HG02973 (cell line): ENCODE data around the gene RNF38.
"Not testable (repeated sequence)": the region's sequence is repeated elsewhere in the genome, so short reads cannot be mapped to it uniquely, and the experiment has no call there.

ENCODE experiments used
- ATAC-seq: cut with Tn5 transposase; IDR thresholded peaks from one replicate; pipeline ENCODE4 v1.9.1; 2021; ENCODE audit warnings: moderate library complexity; ENCODE audit not compliant: unreplicated experiment

RNF38 gene

GRCh38 chr9:36399980-36400331, at the start of gene RNF38:
Gene RNF38, minus strand, starts transcription at chr9:36400269. Its CDS starts 161 bp downstream, at chr9:36400108.
- ATAC-seq = no peak

GRCh38 chr9:36448555-36448954, 48.5 kb upstream of the RNF38 start:
- not testable (repeated sequence) for ATAC-seq

- ATAC-seq = no peak
These were observed 47.9 kb upstream of the RNF38 start for GRCh38 chr9:36448017-36448416.

- not testable (repeated sequence) for ATAC-seq
These were observed 46.6 kb upstream of the RNF38 start for GRCh38 chr9:36446678-36447077.

GRCh38 chr9:36445800-36446361, 45.8 kb upstream of the RNF38 start:
- ATAC-seq = no peak

GRCh38 chr9:36444203-36444602, 44.1 kb upstream of the RNF38 start:
- ATAC-seq = no peak

- no peak for ATAC-seq
These were observed 43.5 kb upstream of the RNF38 start for GRCh38 chr9:36443581-36443980.

GRCh38 chr9:36442710-36443109, 42.6 kb upstream of the RNF38 start:
- no peak for ATAC-seq

- no peak for ATAC-seq
These were observed 41.9 kb upstream of the RNF38 start for GRCh38 chr9:36441966-36442365.

- no peak for ATAC-seq
These were observed 38.6 kb upstream of the RNF38 start for GRCh38 chr9:36438536-36439236.

- no peak for ATAC-seq
These were observed 37.7 kb upstream of the RNF38 start for GRCh38 chr9:36437790-36438189.

- no peak for ATAC-seq
These were observed 36.8 kb upstream of the RNF38 start for GRCh38 chr9:36436909-36437308.

GRCh38 chr9:36433386-36433785, 33.3 kb upstream of the RNF38 start:
- ATAC-seq = no peak

- no peak for ATAC-seq
These were observed 31.0 kb upstream of the RNF38 start for GRCh38 chr9:36431078-36431477.

- no peak for ATAC-seq
These were observed 26.9 kb upstream of the RNF38 start for GRCh38 chr9:36426945-36427344.

GRCh38 chr9:36426348-36426747, 26.3 kb upstream of the RNF38 start:
- ATAC-seq = no peak

- no peak for ATAC-seq
These were observed 24.4 kb upstream of the RNF38 start for GRCh38 chr9:36424289-36425055.

- no peak for ATAC-seq
These were observed 23.1 kb upstream of the RNF38 start for GRCh38 chr9:36423206-36423605.

GRCh38 chr9:36416890-36417289, 16.8 kb upstream of the RNF38 start:
- no peak for ATAC-seq

GRCh38 chr9:36415822-36416525, 15.9 kb upstream of the RNF38 start:
- ATAC-seq = no peak

- not testable (repeated sequence) for ATAC-seq
These were observed 11.3 kb upstream of the RNF38 start for GRCh38 chr9:36411410-36411809.
